ENCODE measurements around the gene NOL4L.

GRCh38 chr20:32444474-32445220, 140.5 kb downstream of the NOL4L start:
- TF ChIP-seq CTCF (optimal IDR thresholded peaks at IDR 0.05 in 1 of 3, IDR thresholded peaks at IDR 0.05 in 1 of 3, conservative IDR thresholded peaks at IDR 0.05 in 1 of 3; ENCODE audit: extremely low read depth in 1 of 3, insufficient read depth in 2 of 3, low read length in 3 of 3) (no peak), EZH2 (IDR thresholded peaks at IDR 0.05; ENCODE audit: low read length) (no peak)

Data from keratinocyte (primary cell).